NAMALWA (cell line): ENCODE results near the gene TCEAL3.
A peak's percentile ranks its signal among the peaks of the same experiment; 100 is the strongest.
"Not testable (repeated sequence)": the region's sequence is repeated elsewhere in the genome, so short reads cannot be mapped to it uniquely, and the experiment has no call there.

Experiments
- DNase-seq: peaks from one replicate; pipeline ENCODE4 v3.0.0-alpha.2; 2015; ENCODE audit warnings: low spot score

Gene TCEAL3

DNA sequence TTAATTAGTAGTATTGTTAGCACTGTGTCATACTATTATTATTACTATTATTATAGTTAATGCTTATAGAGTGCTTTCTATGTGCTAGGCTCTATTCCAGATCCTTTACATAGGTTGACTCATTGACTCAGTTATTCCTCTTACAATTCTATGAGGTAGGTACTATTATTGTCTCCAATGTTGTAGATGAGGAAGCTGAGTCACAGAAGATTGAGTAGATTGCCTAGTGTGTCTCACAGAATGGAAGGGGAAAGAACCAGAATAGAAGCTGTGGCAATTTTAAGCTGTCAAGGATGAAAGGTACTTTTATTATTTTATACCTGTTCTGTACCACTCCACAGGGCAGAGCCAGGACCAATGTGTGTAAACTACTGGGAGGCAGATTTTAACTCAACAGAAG is 19.1 kb downstream of the TCEAL3 start:
- DNase-seq: no peak

DNA sequence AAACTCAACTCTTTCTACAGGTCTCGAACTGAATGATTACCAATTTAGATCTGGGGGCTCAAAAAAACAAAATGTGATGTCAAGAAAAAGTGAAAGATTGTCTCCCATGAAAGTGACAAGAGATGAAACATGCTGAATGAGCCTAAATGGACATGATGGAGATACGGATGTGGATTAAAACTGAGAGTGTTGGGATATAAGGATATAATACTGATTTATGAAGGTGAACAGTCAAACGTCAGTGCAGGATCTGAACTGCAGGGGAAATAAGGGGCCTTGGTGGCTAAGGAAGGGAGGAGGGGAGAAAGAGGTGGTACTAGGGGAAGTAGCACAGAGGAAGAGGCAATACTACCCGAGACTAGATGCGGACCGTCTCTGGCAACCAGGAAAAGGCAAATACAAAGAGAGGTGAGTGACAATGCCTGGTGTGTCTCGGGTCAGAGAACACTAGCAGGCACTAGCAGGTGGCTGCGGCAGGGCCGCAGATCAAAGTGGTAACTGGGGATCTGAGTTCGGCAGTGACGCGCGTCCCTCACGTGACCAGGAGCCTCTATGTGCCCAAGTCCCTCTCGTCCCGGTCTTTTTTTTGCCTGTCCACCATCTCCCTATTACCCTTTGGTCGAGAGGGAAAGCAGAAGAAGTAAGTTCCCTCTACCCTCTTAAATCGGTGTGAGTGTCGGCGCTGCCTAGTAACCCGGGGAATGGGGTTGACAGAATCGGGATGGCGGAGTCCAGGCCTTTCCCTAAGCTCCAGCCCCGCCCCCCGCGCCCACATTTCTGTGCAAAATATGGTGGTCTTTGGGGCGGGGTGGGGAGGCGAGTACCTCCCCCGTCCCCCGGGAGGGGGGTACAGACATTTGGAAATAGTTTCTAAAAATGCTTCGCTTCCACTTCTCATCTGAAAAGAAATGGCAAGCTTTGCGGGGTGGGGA is 20.9 kb downstream of the TCEAL3 start, which contains the start of gene TCEAL1:
Gene TCEAL1, plus strand, starts transcription at position 590 of the 932 bp plus-strand sequence. CDS start 942 bp downstream, outside the sequence.
- peak; percentile 46 for DNase-seq

DNA sequence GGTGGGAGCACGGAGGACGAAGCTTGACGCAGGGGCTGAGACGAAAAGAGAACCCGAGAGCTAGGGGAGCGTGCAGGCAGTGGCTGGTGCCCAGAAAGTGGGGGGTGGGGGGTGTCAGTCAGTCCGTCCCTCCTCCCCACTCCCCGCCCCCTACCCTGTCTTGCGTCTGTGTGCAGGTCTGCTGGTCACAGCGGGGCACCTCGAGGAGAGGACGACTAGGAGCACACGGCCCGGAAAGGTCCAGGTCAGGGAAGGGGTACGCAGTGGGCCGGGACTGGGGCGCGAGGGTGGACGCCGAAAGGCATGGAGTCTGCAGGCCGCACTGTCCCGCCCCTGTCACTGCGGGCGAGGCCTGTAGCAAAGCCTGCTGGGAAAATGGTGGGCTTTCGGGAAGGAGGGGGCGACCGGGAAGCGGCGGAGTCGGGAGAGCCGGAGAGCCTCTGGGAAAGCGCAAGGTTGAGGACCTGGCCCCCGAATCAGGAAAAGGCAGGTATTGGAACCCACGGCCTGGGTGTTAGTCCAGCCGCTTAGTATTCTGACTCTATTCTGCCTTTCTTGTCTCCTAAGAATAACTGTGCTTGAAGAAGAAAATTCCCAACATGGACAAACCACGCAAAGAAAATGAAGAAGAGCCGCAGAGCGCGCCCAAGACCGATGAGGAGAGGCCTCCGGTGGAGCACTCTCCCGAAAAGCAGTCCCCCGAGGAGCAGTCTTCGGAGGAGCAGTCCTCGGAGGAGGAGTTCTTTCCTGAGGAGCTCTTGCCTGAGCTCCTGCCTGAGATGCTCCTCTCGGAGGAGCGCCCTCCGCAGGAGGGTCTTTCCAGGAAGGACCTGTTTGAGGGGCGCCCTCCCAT is 21.8 kb downstream of the TCEAL3 start:
- DNase-seq: no peak

DNA sequence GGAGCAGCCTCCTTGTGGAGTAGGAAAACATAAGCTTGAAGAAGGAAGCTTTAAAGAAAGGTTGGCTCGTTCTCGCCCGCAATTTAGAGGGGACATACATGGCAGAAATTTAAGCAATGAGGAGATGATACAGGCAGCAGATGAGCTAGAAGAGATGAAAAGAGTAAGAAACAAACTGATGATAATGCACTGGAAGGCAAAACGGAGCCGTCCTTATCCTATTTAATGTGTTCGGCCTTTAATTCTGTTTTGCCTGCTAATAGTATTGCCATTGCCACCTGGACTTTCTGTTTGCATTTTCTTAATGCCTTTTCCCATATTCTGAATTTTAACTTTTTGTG is 22.4 kb downstream of the TCEAL3 start:
- DNase-seq: no peak

DNA sequence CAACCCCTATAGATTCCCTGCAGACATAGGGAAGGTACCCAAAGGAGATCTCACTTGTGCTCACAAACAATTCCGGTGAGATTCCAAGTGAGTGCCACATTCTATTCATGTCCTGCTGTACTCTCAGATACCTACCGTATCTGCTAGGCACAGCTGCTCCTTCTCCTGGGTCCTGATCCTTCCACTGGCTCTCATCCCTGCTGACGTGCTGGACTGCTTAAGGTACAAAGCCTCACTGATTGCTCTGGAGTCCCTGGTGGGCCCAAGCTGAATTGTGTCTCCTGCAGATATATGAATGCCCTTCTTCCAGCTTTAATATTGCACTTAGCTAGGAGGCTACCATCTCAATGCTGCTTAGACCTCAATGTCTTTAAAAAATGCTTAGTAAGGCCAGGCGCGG is 23.4 kb downstream of the TCEAL3 start:
- no peak for DNase-seq

DNA sequence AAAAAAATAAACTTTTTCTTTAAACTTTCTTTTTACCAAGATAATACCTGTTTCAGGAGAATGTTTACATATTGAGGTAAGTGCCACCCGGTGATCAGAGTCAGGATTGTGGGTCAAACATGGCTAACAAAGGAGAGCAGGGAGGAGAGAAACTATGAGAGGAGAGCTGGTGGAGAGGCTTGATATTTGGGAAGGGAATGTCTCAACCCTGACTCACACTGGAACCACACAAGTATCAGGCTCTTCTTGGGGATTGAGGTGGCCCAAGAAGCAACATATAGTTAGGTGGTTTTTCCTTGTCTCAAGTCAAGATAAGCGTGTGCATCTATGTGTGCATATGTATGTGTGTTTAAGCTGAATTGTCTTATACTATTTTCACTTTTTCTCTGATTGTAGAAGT is 27.7 kb downstream of the TCEAL3 start:
- DNase-seq: no peak

DNA sequence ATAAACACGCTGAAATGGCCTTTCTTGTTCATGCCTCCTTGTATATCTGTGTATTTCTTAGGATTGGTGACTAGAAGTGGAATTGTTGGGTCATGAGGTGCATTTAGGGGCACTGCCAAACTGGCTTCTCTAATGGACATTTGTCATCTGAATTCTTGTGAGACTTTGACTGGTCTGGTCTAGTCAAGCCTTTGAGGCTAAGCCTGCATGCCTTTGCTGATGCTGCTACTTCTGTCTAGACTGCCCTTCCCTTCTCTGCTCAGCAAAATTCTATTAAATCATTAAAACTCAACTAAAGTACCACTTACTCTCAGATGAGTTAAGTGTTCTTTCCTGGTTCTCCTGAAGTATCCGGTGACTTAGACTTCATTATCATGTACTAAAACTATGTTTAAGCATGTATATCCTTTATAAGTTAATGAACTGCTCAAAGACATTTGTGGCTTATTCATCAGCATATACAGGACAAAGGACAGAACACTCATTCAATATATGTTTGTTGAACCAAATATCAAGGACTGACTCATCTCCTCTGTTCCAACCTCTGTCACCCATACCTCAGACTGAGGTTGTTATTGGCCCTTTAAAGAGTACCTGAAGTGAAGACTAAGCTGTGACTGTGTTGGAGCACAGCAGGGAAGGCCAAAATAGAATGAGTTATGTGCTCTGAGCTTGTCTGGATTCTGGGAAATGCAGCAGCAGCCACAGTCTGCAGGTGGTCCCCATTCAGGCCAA is 30.0 kb downstream of the TCEAL3 start:
- DNase-seq: no peak

DNA sequence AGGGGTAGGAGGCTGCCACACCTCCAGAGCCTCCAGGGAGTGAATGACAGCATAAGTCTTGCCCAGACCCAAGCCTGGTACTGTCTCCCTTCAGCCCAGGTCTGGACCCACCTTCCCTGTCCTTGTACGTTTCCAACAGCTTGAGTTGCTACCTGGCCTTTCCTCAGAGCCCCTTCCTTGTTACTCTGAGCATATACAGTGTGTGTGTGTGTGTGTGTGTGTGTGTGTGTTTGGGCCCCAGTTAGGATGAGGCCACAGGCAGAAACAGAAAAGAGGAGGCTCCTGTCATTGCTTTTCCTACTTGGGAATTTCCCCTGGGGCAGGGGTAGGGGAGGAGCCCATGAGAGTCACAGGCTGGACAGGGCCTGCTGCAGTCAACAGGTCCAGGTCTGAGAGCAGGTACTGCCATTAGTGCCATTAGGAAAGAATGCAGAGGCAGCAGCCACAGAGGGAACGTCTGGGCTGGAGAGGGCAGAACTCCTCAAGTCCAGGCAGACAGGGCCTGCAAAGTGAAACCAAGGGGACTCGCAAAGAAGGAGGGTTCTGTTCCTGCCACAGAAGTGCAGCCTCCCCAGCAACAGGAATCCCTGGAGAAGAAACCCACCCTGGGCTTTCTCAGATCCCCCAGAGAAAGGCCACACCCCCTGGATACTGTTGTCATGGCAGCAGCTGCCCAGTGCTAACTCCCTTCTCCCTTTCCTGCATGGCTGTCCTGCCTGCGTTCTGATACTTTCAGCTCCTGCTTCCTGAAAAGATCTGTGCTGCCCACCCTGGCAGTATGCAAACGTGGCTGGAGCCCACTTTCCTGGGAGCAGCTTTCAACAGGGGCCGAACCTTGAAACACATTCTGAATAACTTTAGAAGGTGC is 30.9 kb downstream of the TCEAL3 start:
- not testable (repeated sequence) for DNase-seq

DNA sequence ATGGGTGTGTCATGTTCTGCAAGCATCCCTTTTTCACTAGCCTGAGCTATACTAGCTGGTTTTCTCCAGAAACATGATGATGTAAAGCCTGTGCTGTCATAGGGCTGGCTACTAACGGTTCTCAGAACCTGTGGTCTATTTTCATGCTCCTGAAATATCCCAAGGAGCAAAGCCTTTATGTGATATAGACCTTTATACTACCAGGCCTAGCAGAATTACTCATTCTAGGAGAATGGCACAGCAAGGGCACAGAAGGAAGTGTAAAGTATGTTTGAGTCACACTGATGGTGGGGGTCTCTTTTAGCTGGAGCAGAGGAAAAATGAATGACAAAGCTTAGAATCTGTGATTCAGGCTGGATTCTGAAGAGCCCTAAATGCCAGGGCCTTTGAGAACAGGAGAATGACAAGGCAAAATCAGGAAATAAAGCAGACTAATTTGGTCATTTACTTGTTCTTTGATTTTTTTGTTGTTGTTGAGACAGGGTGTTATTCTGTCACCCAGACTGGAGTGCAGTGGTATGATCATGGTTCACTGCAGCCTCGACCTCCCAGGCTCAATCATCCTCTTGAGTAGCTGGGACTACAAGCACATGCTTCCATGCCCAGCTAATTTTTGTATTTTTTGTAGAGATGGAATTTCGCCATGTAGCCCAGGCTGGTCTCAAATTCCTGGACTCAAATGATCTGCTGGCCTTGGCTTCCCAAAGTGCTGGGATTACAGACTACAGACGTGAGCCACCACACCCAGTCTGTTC is 32.8 kb downstream of the TCEAL3 start:
- no peak for DNase-seq

DNA sequence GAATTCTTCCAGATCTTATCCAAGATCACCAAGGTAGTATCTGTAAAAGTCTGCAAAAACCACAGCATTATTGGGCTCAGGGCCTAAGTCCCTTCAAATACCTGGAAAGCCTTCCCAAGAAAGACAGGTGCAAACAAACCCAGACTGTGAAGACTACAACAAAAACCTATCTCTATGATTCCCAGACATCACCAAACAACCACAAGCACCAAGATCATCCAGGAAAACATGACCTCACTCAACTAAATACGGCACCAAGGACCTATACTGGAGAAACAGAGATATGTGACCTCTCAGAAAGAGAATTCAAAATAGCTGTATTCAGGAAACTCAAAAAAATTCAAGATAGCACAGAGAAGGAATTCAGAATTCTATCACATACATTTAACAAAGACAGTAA is 36.4 kb downstream of the TCEAL3 start:
- DNase-seq: no peak

DNA sequence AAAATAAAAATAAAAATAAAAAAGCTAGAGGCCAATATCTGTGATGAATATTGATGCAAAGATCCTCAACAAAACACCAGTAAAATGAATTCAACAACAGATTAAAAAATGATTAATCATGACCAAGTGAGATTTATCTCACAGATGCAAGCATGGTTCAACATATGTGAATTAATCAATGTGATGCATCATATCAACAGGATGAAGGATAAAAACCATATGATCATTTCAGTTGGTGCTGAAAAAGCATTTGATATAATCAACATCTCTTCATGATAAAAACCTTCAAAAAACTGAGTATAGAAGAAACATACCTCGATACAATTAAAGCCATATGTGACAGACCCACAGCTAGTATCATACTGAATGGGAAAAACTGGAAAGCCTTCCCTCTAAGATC is 39.9 kb downstream of the TCEAL3 start:
- no peak for DNase-seq

DNA sequence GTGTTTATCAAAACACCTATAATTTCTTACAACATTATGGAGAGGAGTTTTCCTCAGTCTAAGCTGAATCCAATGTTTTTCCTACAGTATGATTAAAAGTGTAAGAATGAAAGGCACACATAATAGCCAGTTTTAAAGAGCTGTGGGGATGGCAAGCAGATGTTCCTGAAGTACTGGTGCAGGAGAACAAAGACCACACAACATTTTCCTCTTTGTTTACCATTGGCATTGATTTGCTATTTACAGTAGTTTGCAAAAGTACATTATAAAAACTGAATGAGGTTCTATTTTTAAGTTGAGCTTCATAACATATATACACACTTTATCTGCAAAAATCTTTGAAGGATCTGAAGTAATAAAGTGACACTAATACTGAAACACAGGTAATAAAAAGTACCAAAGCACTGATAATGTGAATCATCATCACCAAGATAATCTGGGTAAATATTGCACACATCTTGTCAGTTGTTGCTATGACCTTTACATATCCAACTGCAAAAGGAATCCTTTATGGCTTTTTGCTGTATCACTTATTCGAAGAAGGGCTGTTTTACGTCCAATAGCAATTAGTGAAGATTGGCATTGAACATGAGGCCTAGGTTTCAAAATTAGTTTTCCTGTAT is 43.5 kb downstream of the TCEAL3 start:
- no peak for DNase-seq

DNA sequence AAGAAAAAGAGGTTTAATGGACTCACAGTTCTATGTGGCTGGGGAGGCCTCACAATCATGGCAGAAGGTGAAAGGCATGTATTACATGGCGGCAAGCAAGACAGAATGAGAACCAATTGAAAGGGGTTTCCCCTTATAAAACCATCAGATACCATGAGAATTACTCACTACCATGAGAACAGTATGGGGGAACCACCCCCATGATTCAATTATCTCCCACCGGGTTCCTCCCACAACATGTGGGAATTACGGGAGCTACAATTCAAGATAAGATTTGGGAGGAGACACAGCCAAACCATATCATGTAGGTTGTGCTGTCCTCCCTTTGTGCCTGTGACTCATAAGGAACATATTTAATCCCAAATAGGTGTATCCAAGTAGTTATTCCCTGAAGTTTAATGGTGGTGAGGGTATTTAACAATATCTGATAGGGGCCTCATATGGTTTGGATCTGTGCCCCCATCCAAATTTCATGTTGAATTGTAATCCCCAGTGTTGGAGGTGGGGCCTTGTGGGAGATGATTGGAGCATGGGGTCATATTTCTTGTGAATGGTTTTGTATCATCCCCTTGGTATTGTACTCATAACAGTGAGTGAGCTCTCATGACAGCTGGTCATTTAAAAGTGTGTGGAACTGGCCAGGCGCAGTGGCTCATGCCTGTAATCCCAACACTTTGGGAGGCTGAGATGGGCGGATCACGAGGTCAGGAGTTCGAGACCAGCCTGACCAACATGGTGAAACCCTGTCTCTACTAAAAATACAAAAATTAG is 47.7 kb downstream of the TCEAL3 start:
- not testable (repeated sequence) for DNase-seq

DNA sequence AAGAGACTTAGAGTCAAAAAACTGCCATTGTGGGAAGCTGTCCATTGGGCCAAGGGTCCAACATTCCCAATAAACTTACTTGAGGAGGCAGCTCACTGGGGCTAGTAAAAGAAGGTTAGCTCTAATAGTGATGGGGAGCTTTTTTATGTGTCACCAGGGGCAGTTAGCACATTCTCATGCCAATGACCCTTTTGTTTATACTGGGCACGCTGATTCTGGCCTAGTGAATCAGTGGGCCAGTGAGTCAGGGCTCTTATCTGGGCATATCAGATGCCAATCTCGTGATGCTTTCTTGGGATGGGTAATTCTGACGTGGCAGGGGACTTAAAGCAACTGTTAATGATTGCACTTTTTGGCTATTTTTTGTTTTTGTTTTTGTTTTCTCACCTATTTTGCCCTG is 48.9 kb downstream of the TCEAL3 start:
- DNase-seq: no peak

DNA sequence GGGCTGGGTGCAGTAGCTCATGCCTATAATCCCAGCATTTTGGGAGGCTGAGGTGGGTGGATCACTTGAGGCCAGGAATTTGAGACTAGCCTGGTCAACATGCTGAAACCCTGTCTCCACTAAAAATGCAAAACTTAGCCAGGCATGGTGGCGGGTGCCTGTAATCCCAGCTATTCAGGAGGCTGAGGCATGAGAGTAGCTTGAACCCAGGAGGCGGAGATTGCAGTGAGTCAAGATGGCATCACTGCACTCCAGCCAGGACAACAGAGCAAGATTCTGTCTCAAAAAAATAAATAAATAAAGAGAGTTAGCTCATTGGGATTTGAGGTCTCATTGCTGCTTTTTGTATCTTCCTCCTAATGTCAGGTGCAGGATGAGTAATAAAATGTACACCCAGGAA is 49.3 kb downstream of the TCEAL3 start:
- DNase-seq: not testable (repeated sequence)

DNA sequence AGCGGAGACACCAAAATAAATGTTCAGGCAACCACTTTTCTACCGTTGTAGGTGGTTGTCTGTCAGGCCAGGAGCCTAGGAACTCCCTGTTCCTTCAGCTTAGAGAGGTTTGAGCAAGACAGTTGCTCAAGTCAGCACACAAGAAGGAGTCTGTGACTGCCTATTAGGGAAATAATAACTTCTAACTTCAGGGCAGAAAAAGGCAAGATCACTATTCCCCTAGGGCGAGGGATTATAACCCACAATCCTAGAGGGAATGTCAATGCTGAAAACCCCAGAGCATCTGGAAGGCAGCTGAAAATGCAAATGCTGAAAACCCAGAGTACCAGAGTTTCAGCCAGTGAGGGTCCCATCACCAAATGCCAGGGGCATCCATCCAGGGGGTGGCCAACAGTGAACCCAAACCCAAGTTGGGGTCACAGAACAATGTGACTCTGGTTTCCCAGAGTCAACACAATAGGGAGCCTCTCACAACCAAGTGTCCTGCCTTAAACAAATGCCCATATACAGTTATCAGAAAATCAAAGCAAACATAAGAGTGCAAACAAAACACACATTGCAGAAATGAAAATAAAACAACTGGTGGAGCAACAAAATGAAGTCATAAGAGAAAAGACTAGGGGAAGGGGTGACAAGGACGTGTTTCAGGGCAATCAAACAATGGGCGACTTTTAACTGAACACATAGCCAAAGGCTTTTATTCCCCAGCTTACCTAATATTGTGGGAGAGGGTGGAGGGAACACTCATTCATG is 51.1 kb downstream of the TCEAL3 start:
- DNase-seq: no peak

DNA sequence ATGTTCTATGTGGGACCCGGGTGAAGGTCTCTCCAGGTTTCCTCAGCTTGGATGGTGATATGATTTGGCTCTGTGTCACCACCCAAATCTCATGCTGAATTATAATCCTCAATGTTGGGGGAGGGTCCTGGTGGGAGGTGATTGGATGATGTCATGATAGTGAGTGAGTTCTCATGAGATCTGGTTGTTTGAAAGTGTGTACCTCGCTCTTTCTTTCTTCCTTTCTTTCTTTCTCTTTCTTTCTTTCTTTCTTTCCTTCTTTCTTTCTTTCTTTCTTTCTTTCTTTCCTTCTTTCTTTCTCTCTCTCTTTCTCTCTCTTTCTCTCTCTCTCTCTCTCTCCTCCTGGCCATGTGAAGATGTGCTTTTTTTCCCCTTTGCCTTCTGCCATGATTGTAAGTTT is 51.7 kb downstream of the TCEAL3 start:
- DNase-seq: not testable (repeated sequence)
